Left ventricle myocardium inferior (tissue), 1 donor: ENCODE data around the gene NEK4. TPM values are rescaled to one million over a fixed set of nuclear protein-coding genes. Genes with fewer than 3 reads are reported as not detected.

Experiments used
- DNase-seq: peaks from one replicate; pipeline ENCODE4 v3.0.0-alpha.2; 2020
- H3K27ac ChIP-seq: fragments of 200-600 bp; replicated peaks from 2 replicates; pipeline ENCODE4 v1.8.0; 2021
- H3K27me3 ChIP-seq: fragments of 200-600 bp; 2 replicates; pipeline ENCODE4 v1.8.0; 2021; ENCODE audit warnings: low read depth
- H3K36me3 ChIP-seq: fragments of 200-600 bp; 2 replicates; pipeline ENCODE4 v1.8.0; 2021
- H3K4me1 ChIP-seq: fragments of 200-600 bp; 2 replicates; pipeline ENCODE4 v1.8.0; 2021
- H3K4me3 ChIP-seq: fragments of 200-600 bp; 2 replicates; pipeline ENCODE4 v1.8.0; 2021; ENCODE audit warnings: mild to moderate bottlenecking, moderate library complexity
- H3K9me3 ChIP-seq: fragments of 200-600 bp; replicated peaks from 2 replicates; pipeline ENCODE4 v1.8.0; 2021
- intact Hi-C: fragments of 100-400 bp; cut with micrococcal nuclease; formaldehyde crosslinking; loops from one replicate; pipeline ENCODE4 v1.11.0; 2022
- total RNA-seq: library from RNA; stranded (reverse); fragmentation: NEBNext Ultra II Directional; extraction: Animal tissue kit (Norgen Biotek cat#: 25700); gene quantifications from one replicate; pipeline ENCODE4 v1.2.1, GENCODE V29; 2021
- TF ChIP-seq, protein P1 (sequence below): fragments of 200-600 bp; IDR thresholded peaks from 2 replicates; pipeline ENCODE4 v1.8.0; 2021; ENCODE audit warnings: antibody characterized with exemption, mild to moderate bottlenecking, borderline replicate concordance
- donor health status: DM: no; HTN: yes; CAD: no; lungs with severe emphysema.

NEK4 gene
- total RNA-seq, 1 donor from 2014 or later: 17.7 TPM

DNA sequence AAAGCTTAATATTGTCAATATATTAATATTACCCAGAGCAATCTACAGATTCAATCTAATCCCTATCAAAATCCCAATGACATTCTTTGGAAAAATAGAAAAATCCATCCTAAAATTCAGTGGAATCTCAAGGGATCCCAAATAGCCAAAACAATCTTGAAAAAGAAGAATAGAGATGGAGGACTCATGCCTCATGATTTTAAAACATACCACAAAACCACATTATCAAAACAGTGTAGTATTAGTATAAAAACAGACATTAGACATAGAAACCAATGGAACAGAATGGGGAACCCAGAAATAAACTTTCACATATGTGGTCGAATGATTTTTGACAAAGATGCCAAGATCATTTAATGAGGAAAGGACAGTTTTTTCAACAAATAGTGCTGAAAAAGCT is 14.6 kb downstream of the NEK4 start:
- TF ChIP-seq, protein P1, sequence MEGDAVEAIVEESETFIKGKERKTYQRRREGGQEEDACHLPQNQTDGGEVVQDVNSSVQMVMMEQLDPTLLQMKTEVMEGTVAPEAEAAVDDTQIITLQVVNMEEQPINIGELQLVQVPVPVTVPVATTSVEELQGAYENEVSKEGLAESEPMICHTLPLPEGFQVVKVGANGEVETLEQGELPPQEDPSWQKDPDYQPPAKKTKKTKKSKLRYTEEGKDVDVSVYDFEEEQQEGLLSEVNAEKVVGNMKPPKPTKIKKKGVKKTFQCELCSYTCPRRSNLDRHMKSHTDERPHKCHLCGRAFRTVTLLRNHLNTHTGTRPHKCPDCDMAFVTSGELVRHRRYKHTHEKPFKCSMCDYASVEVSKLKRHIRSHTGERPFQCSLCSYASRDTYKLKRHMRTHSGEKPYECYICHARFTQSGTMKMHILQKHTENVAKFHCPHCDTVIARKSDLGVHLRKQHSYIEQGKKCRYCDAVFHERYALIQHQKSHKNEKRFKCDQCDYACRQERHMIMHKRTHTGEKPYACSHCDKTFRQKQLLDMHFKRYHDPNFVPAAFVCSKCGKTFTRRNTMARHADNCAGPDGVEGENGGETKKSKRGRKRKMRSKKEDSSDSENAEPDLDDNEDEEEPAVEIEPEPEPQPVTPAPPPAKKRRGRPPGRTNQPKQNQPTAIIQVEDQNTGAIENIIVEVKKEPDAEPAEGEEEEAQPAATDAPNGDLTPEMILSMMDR: no peak
- intact Hi-C loops: no loop called here

DNA sequence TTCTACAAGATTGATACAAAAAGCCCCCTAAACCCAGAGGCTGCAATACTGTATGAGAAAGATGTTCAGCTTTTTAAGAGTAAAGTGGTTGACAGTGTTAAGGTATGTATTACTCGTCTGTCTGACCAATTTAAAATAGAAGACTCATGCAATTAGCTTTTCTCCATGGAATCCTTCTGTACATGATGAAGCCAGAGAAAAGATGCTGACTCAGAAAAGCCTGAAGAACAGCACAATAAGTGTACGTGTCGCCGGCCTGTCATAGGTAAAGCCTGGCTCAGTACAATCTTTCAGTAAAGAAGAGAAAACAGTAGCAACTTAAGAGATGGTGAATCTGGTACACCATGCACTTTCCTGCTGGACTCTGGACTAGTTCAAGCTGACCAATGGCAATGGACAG is 16.4 kb downstream of the NEK4 start:
- intact Hi-C loops: no loop called here
- H3K4me1 ChIP-seq: no peaks in the 10 kb centered on the region
- no peak overlapping the region for H3K27ac ChIP-seq
- DNase-seq: no peak
- H3K27me3 ChIP-seq: no peaks in the 10 kb centered on the region
- peaks cover 90% of the 10 kb centered on the region for H3K36me3 ChIP-seq
- no peak overlapping the region for H3K4me3 ChIP-seq
- no peaks in the 10 kb centered on the region for H3K9me3 ChIP-seq
- TF ChIP-seq, protein P1: no peak

More for the DNA sequence above, 14.6 kb downstream of the NEK4 start:
- Histone ChIP-seq H3K36me3 (peaks cover 90% of the 10 kb centered on the region), H3K4me1 (no peaks in the 10 kb centered on the region), H3K27me3 (no peaks in the 10 kb centered on the region), H3K4me3 (no peak overlapping the region), H3K27ac (no peak overlapping the region), H3K9me3 (no peaks in the 10 kb centered on the region)
- DNase-seq: no peak

DNA sequence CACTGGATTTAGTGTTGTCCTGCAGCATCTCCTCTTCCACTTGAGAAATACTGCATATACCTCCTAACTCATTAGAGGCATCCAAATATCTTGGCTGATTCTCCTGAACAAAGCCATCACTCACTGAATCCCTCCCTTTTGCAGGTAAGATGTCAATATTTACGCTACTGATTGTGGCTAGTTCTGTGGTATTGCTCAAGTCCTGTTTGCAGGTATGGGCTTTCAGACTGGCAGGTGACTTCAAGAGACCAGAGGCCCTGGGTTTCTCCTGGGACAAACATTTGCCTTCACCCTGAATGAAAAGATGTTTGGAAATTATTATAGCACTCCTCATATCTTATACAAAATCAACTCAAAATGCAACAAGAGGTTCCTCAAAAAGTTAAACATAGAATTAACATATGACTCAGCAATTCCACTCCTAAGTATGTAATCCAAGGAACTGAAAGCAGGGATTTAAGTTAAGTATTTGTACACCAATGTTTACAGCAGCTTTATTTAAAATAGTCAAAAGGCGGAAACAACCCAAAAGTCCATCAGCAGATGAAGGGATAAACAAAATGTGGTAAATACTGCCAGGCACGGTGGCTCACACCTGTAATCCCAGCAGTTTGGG is 18.6 kb downstream of the NEK4 start:
- intact Hi-C loops: no loop called here

DNA sequence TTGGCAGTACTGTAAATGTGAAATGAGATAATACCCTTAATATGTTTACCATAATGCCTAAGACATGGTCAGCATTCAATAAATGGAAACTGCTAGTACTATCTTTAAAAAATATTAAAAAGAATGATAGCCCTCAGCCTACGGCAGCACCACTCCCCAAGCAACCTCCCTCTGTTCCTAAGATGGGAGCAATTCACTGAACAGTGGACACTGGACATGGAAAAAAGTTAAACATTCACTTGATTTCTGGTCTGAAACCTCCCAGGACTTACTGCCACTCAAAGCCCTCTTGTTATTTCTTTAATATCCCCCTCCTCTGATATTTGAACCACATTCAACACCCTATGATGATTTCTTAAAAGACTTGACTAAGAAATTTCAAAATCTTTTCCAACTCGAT is 27.0 kb downstream of the NEK4 start:
- DNase-seq: no peak
- Histone ChIP-seq H3K27ac (no peak overlapping the region), H3K4me1 (no peaks in the 10 kb centered on the region), H3K36me3 (peaks cover 98% of the 10 kb centered on the region), H3K27me3 (no peaks in the 10 kb centered on the region), H3K4me3 (no peak overlapping the region), H3K9me3 (no peaks in the 10 kb centered on the region)
- TF ChIP-seq, protein P1: no peak
- intact Hi-C loops: no loop called here

More for the DNA sequence above, 18.6 kb downstream of the NEK4 start:
- Histone ChIP-seq H3K9me3 (no peaks in the 10 kb centered on the region), H3K27me3 (no peaks in the 10 kb centered on the region), H3K36me3 (peaks cover 93% of the 10 kb centered on the region), H3K4me1 (no peaks in the 10 kb centered on the region), H3K27ac (no peak overlapping the region), H3K4me3 (no peak overlapping the region)
- no peak for DNase-seq
- TF ChIP-seq, protein P1: no peak

DNA sequence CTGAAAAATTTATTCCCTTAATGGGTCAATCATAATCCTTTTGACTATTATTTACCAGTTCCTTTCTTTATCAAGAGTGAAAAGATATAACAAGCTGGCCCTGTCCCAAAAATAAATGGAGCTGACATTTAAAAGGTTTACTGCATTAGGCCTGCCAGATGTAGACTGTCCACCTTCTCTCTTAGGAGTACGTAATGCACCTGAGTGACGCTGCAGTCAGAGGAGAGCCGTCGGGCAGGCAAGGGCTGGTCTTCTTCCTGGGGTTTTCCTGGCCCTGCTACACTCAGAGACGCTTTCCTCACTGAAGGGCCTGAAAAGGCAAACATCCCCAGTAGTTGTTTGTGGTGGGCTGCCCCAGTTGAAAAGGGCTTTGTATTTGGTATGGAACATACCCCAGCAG is 27.6 kb downstream of the NEK4 start:
- TF ChIP-seq, protein P1: no peak
- peaks cover 97% of the 10 kb centered on the region for H3K36me3 ChIP-seq
- H3K4me1 ChIP-seq: no peaks in the 10 kb centered on the region
- H3K9me3 ChIP-seq: no peaks in the 10 kb centered on the region
- intact Hi-C loops: no loop called here
- H3K4me3 ChIP-seq: no peak overlapping the region
- H3K27ac ChIP-seq: no peak overlapping the region
- H3K27me3 ChIP-seq: no peaks in the 10 kb centered on the region
- DNase-seq: no peak
